Gastroesophageal sphincter (tissue), 4 donors: ENCODE data around the gene SAMD9L. TPM values are rescaled to one million over a fixed set of nuclear protein-coding genes. Genes with fewer than 3 reads are reported as not detected.

Source experiments
- ATAC-seq: fragments of 150-250 bp; one replicate; pipeline ENCODE4 v1.9.1; 2016; ENCODE audit warnings: mild to moderate bottlenecking, moderate library complexity
- H3K27ac ChIP-seq, 4 donors: fragments of 200-600 bp; sonication (generic) in 3 of 4; 1 replicate in 3 of 4; 2 replicates in 1 of 4; pipeline ENCODE4 v1.5.1; 2016 to 2019
- H3K27me3 ChIP-seq: fragments of 200-600 bp; sonication (generic); one replicate; pipeline ENCODE4 v1.5.1; 2019
- H3K36me3 ChIP-seq, 2 donors: fragments of 200-600 bp; sonication (generic); one replicate each; pipeline ENCODE4 v1.5.1; 2019; ENCODE audit warnings: control low read depth in 1 of 2
- H3K4me1 ChIP-seq, 3 donors: fragments of 200-600 bp; sonication (generic); 1 replicate in 2 of 3; 2 replicates in 1 of 3; pipeline ENCODE4 v1.5.1; 2016 to 2019; ENCODE audit warnings: control low read depth in 2 of 3
- H3K4me3 ChIP-seq, 2 donors: fragments of 200-600 bp; sonication (generic); one replicate each; pipeline ENCODE4 v1.5.1; 2019; ENCODE audit warnings: mild to moderate bottlenecking in 1 of 2, moderate library complexity in 1 of 2
- H3K9me3 ChIP-seq, 3 donors: fragments of 200-600 bp; sonication (generic); one replicate each; pipeline ENCODE4 v1.5.1; 2017 to 2019; ENCODE audit warnings: control low read depth in 2 of 3
- CTCF ChIP-seq, 4 experiments: fragments of 200-600 bp in 2 of 4; fragments of 450-650 bp in 2 of 4; sonication (generic) in 1 of 4; IDR thresholded peaks; one replicate each; pipeline ENCODE4 v1.5.1; 2017 to 2019; ENCODE audit warnings: antibody characterized with exemption in 4 of 4, mild to moderate bottlenecking in 2 of 4, moderate library complexity in 2 of 4
- EP300 ChIP-seq: sonication (generic); formaldehyde crosslinking; IDR thresholded peaks from one replicate; pipeline ENCODE4 v1.6.1; 2017; ENCODE audit warnings: antibody characterized with exemption, mild to moderate bottlenecking
- POLR2A ChIP-seq, 2 donors: fragments of 450-650 bp; IDR thresholded peaks; one replicate each; pipeline ENCODE4 v1.6.1; 2017; ENCODE audit warnings: antibody characterized with exemption in 2 of 2, mild to moderate bottlenecking in 2 of 2, moderate library complexity in 1 of 2
- POLR2AphosphoS5 ChIP-seq: sonication (generic); formaldehyde crosslinking; IDR thresholded peaks from one replicate; pipeline ENCODE4 v1.6.1; 2017; ENCODE audit warnings: antibody characterized with exemption
- WGBS, 2 donors: methylation state at CpG; one replicate each; pipeline ENCODE4 v1.1.5; 2018; ENCODE audit warnings: low coverage in 1 of 2; 5-methylcytosine and 5-hydroxymethylcytosine counted together
- total RNA-seq, 4 donors: library from RNA; depleted of rRNA; stranded (reverse); fragments of >200 nt; gene quantifications; one replicate each; pipeline ENCODE4 v1.1.0, GENCODE V29; 2016

Gene SAMD9L
- total RNA-seq, 4 donors from 2014 or later = 4.4 to 6.7 (median 5.4) TPM

DNA sequence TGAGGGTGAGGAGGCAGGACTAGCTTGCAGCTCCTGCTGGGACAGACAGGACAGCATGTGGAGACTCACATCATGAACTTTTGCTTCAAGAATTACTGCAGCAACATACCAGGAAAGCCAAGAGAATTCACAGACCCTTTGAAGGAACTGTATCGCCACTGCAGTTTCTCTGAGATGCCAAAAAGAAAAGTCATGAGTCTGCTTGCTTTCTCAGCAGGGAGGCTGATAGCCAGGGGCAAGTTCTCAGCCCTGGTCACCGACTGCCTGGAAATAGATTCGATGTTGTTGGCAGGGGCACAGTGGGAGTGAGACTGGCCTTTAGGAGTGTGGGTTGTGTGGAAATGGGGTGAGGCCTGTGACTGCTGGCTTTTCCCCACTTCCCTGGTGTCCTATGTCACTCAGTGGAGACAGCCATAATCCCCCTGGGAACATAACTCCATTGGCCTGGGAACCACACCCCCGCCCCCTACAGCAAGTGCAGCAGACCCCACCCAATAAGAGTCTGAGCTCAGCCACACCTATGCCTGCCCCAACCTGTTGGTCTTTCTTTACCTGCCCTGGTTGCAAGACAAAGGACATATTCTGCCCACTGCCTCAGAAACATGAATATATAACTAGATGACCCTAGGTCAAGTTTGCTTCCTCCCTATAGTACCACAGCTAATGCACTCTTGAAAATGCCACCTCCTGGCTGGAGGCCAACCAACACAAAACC, 28.8 kb downstream of the SAMD9L start:
- peaks cover 0 to 4% of the 10 kb centered on the region in 2 donors for H3K36me3 ChIP-seq
- no peaks in the 10 kb centered on the region for H3K27me3 ChIP-seq
- H3K9me3 ChIP-seq = peaks cover 0 to 13% (median 0%) of the 10 kb centered on the region in 3 donors
- ATAC-seq = no peak
- no peak for TF ChIP-seq CTCF (IDR thresholded peaks at IDR 0.05)
- no peak for TF ChIP-seq EP300
- no peak for TF ChIP-seq POLR2A (IDR thresholded peaks at IDR 0.05)
- TF ChIP-seq POLR2AphosphoS5 = no peak
- H3K27ac ChIP-seq = no peak overlapping the region
- H3K4me1 ChIP-seq = peaks cover 0 to 11% (median 3%) of the 10 kb centered on the region in 3 donors
- H3K4me3 ChIP-seq = no peak overlapping the region
- 86 to 100% methylated on average over 1 of the region's 4 CpGs for WGBS, 2 donors

DNA sequence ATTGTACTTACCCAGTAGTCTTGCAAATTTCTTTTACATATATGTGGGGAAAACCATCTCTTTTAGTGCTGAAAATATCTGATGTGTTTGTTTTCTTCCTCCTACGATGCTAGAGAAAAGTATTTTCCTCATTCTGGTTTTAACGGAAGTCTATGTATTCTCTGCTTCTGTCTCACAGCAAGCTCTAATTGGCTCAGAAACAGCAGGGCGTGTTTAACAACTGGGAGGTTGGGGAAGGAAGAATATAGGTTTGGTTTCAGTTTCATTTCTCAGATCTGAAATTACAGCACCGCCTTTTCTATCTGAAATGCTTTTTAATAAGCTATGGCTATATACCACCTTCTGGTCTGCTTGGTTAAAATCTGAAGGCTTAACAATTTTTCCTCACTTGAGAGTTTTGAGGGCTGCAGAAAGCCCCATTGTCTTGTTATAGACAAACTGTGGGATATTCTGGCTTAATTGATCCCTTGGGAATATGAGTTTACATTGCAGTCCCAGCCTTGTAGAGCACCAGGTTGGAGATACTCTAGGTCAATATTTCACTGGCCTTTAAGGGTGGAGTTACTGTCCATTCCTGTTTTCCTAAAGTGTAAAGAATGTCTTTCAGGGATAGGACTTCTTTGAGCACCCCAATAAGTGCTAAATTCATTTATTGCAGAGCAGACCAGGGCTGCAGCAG, 30.2 kb downstream of the SAMD9L start, which contains the start of gene SAMD9:
SAMD9 (minus strand) TSS at position 128 of the 679 bp plus-strand sequence. CDS start 11,882 bp downstream, outside the sequence.
- no peaks in the 10 kb centered on the region for H3K27me3 ChIP-seq
- no peak for TF ChIP-seq CTCF (IDR thresholded peaks at IDR 0.05)
- TF ChIP-seq POLR2AphosphoS5 = no peak
- TF ChIP-seq EP300 = no peak
- no peak for TF ChIP-seq POLR2A (IDR thresholded peaks at IDR 0.05)
- peak; percentile 79 for ATAC-seq
- peak within 1 kb of the TSS; percentile 46 to 69 for H3K4me3 ChIP-seq
- peak within 1 kb of the TSS; percentile 29 to 62 (median 56) for H3K27ac ChIP-seq
- H3K36me3 ChIP-seq = peaks cover 0 to 9% of the 10 kb centered on the region in 2 donors
- peaks cover 0 to 11% (median 3%) of the 10 kb centered on the region in 3 donors for H3K4me1 ChIP-seq
- H3K9me3 ChIP-seq = peaks cover 0 to 18% (median 0%) of the 10 kb centered on the region in 3 donors
- 13 to 15% methylated on average over 4 of the region's 4 CpGs for WGBS, 2 donors

GRCh38 chr7:93117327-93117726, 30.9 kb downstream of the SAMD9L start:
- Histone ChIP-seq H3K4me3 (peak overlapping the region; percentile 46 to 69), H3K27me3 (no peaks in the 10 kb centered on the region), H3K4me1 (peaks cover 0 to 11% (median 3%) of the 10 kb centered on the region in 3 donors), H3K27ac (peak overlapping the region; percentile 29 to 62 (median 56)), H3K9me3 (peaks cover 0 to 22% (median 0%) of the 10 kb centered on the region in 3 donors), H3K36me3 (peaks cover 0 to 9% of the 10 kb centered on the region in 2 donors)
- 50% methylated on average over 1 of the region's 1 CpG; no CpG with 5 or more reads in 1 of the 2 donors for WGBS, 2 donors
- no peak for ATAC-seq
- TF ChIP-seq POLR2AphosphoS5 (no peak), EP300 (no peak), POLR2A (IDR thresholded peaks at IDR 0.05) (no peak), CTCF (IDR thresholded peaks at IDR 0.05) (no peak)

- ATAC-seq = no peak
- WGBS, 2 donors = 76 to 88% methylated on average over 7 of the region's 7 CpGs
- Histone ChIP-seq H3K4me3 (no peak overlapping the region), H3K27me3 (no peaks in the 10 kb centered on the region), H3K4me1 (peaks cover 0 to 11% (median 3%) of the 10 kb centered on the region in 3 donors), H3K9me3 (peaks cover 0 to 25% (median 0%) of the 10 kb centered on the region in 3 donors), H3K36me3 (peaks cover 0 to 11% of the 10 kb centered on the region in 2 donors), H3K27ac (no peak overlapping the region)
- TF ChIP-seq POLR2AphosphoS5 (no peak), POLR2A (IDR thresholded peaks at IDR 0.05) (no peak), CTCF (IDR thresholded peaks at IDR 0.05) (no peak), EP300 (no peak)
These were observed 32.4 kb downstream of the SAMD9L start for GRCh38 chr7:93115796-93116195.
